ENCODE measurements around the gene AK6.
"Not testable (repeated sequence)": the region's sequence is repeated elsewhere in the genome, so short reads cannot be mapped to it uniquely, and the experiment has no call there.

The AK6 gene

GRCh38 chr5:69334793-69335268 is 34.5 kb downstream of the AK6 start:
- peak; percentile 85 to 90 (median 88) for DNase-seq

- not testable (repeated sequence) for DNase-seq
Measured at GRCh38 chr5:69333668-69334315, 35.5 kb downstream of the AK6 start.

- peak; percentile 21 to 44 (median 35) for DNase-seq
Measured at GRCh38 chr5:69331528-69332445, 37.5 kb downstream of the AK6 start.

GRCh38 chr5:69329905-69330489 is 39.3 kb downstream of the AK6 start:
- no peak for DNase-seq

- no peak for DNase-seq
Measured at GRCh38 chr5:69326365-69326764, 43.0 kb downstream of the AK6 start.

GRCh38 chr5:69317391-69317790 is 51.9 kb downstream of the AK6 start:
- DNase-seq, result peak; percentile 6 to 40 (median 26)

- no peak for DNase-seq
Measured at GRCh38 chr5:69315972-69316371, 53.3 kb downstream of the AK6 start.

- no peak for DNase-seq
Measured at GRCh38 chr5:69313428-69313827, 55.9 kb downstream of the AK6 start.

GRCh38 chr5:69312459-69313160 is 56.7 kb downstream of the AK6 start:
- no peak for DNase-seq

- DNase-seq, result no peak
Measured at GRCh38 chr5:69309380-69309779, 59.9 kb downstream of the AK6 start.

GRCh38 chr5:69308046-69308553 is 61.2 kb downstream of the AK6 start:
- no peak for DNase-seq

- no peak for DNase-seq
Measured at GRCh38 chr5:69305512-69305911, 63.8 kb downstream of the AK6 start.

Data from suppressor macrophage treated with lipopolysaccharide for 1 hour (primary cell).